GM12878 (cell line): ENCODE results near the gene OR52B2.

Experiments used
- ATF3 ChIP-seq: IDR thresholded peaks from 2 replicates; pipeline ENCODE4 v1.6.1; 2011; ENCODE audit warnings: low read depth, mild to moderate bottlenecking, low read length, moderate library complexity, borderline replicate concordance; ENCODE audit errors: extremely low read depth
- CTCF ChIP-seq, 3 experiments: IDR thresholded peaks in 2 of 3; conservative IDR thresholded peaks in 1 of 3; 2 replicates each; pipeline ENCODE4 v1.5.1; 2011; ENCODE audit warnings: low read depth in 3 of 3, low read length in 3 of 3, mild to moderate bottlenecking in 3 of 3, control low read depth in 2 of 3, moderate library complexity in 2 of 3, inconsistent platforms in 1 of 3, mixed read lengths in 1 of 3; ENCODE audit not compliant: control insufficient read depth in 2 of 3, insufficient read depth in 1 of 3; ENCODE audit errors: extremely low read depth in 1 of 3
- TARDBP ChIP-seq: IDR thresholded peaks from 2 replicates; pipeline ENCODE4 v1.6.1; 2016; ENCODE audit warnings: borderline replicate concordance
- TCF3 ChIP-seq: IDR thresholded peaks from 2 replicates; pipeline ENCODE4 v1.6.1; 2012; ENCODE audit warnings: low read depth, mild to moderate bottlenecking, low read length, borderline replicate concordance; ENCODE audit not compliant: insufficient read depth

- TF ChIP-seq TCF3: no peak
- no peak for TF ChIP-seq TARDBP
- TF ChIP-seq ATF3: no peak
- no peak for TF ChIP-seq CTCF (IDR thresholded peaks at IDR 0.05 in 2 of 3, conservative IDR thresholded peaks at IDR 0.05 in 1 of 3; ENCODE audit: control insufficient read depth in 2 of 3, extremely low read depth in 1 of 3, insufficient read depth in 1 of 3, low read depth in 3 of 3, low read length in 3 of 3)
Measured at GRCh38 chr11:6151117-6151516, 19.0 kb downstream of the OR52B2 start.
